HCT116 (cell line): ENCODE results near the gene RACGAP1. TPM values are rescaled to one million over a fixed set of nuclear protein-coding genes. Genes with fewer than 3 reads are reported as not detected.

Source experiments
- ATAC-seq: fragments of 200-7000 bp; cut with Tn5 transposase; 2 replicates; pipeline ENCODE4 v1.9.1; 2020; ENCODE audit warnings: mild to moderate bottlenecking, moderate library complexity
- BruUV-seq: library from RNA; stranded (reverse); fragments of 400-500 nt; replicated peaks from 2 replicates; lab custom pipeline; 2021; lab: Mats Ljungman, UMichigan
- CTCF ChIA-PET: fragments of 300-600 bp; sonication (Branson Sonifier 250); formaldehyde crosslinking; loops from one replicate; lab custom pipeline; 2021; ENCODE audit warnings: antibody characterized with exemption; lab: Charles Lee
- POLR2A ChIA-PET: fragments of 300-600, 350-600 bp; sonication (Branson Sonifier 250); formaldehyde crosslinking; loops from one replicate; lab custom pipeline; 2021; ENCODE audit warnings: antibody characterized with exemption; lab: Charles Lee
- RAD21 ChIA-PET, 2 experiments: fragments of 300-600 bp; sonication (Branson Sonifier 250); formaldehyde crosslinking; loops; one replicate each; lab custom pipeline; 2023; ENCODE audit warnings: low total read pairs in 2 of 2; ENCODE audit not compliant: uncharacterized antibody in 2 of 2, unreplicated experiment in 2 of 2, low non-redundant PET in 1 of 2; lab: Charles Lee
- DNase-seq: peaks from one replicate; pipeline ENCODE4 v3.0.0-alpha.2; 2010; ENCODE audit warnings: low read depth, low spot score
- H2AFZ ChIP-seq: fragments of 200-600 bp; shearing (Covaris generic), sonication (generic); 2 replicates; pipeline ENCODE4 v1.6.1; 2017; ENCODE audit warnings: low read depth, mixed run types, mixed read lengths, antibody characterized with exemption, low read length; ENCODE audit not compliant: poor library complexity, severe bottlenecking
- H3K27ac ChIP-seq: 2 replicates; pipeline ENCODE4 v1.5.1; 2012; ENCODE audit warnings: low read depth, low read length
- H3K27me3 ChIP-seq: fragments of 200-600 bp; sonication (generic); 2 replicates; pipeline ENCODE4 v1.6.1; 2016; ENCODE audit warnings: mixed run types, low read length, mixed read lengths; ENCODE audit not compliant: insufficient read depth
- H3K36me3 ChIP-seq, 2 experiments: fragments of 200-500 bp in 1 of 2; fragments of 200-600 bp in 1 of 2; sonication (Bioruptor generic) in 1 of 2; sonication (generic) in 1 of 2; 2 replicates each; pipeline versions ENCODE4 v1.5.1 to v1.6.1; 2014 to 2016; ENCODE audit warnings: low read length in 2 of 2, inconsistent platforms in 1 of 2, mixed read lengths in 1 of 2, mixed run types in 1 of 2; ENCODE audit not compliant: insufficient read depth in 2 of 2, control insufficient read depth in 1 of 2
- H3K4me1 ChIP-seq, 2 experiments: fragments of 200-600 bp in 1 of 2; sonication (generic) in 1 of 2; 2 replicates each; pipeline versions ENCODE4 v1.5.1 to v1.6.1; 2012 to 2017; ENCODE audit warnings: low read length in 2 of 2, inconsistent platforms in 1 of 2, mild to moderate bottlenecking in 1 of 2, mixed read lengths in 1 of 2, mixed run types in 1 of 2, moderate library complexity in 1 of 2; ENCODE audit not compliant: insufficient read depth in 2 of 2, control insufficient read depth in 1 of 2
- H3K4me2 ChIP-seq: fragments of 200-600 bp; sonication (generic); 2 replicates; pipeline ENCODE4 v1.6.1; 2017; ENCODE audit warnings: mixed run types, low read length, mixed read lengths
- H3K4me3 ChIP-seq, 2 experiments: fragments of 200-600 bp in 1 of 2; sonication (generic) in 1 of 2; replicated peaks in 1 of 2; 2 replicates each; pipeline ENCODE4 v1.5.1; 2011 to 2016; ENCODE audit warnings: low read length in 2 of 2, control low read depth in 1 of 2, low read depth in 1 of 2, mild to moderate bottlenecking in 1 of 2, mixed read lengths in 1 of 2, mixed run types in 1 of 2
- H3K79me2 ChIP-seq: fragments of 200-600 bp; sonication (generic); 2 replicates; pipeline ENCODE4 v1.6.1; 2017; ENCODE audit warnings: mild to moderate bottlenecking, mixed run types, low read length, moderate library complexity, mixed read lengths; ENCODE audit not compliant: insufficient read depth
- H3K9ac ChIP-seq: fragments of 200-600 bp; sonication (generic); 2 replicates; pipeline ENCODE4 v1.6.1; 2016; ENCODE audit warnings: low read length, mixed read lengths
- H3K9me2 ChIP-seq: fragments of 200-600 bp; sonication (generic), shearing (Covaris generic); 2 replicates; pipeline ENCODE4 v1.6.1; 2017; ENCODE audit warnings: mixed run types, mild to moderate bottlenecking, moderate library complexity; ENCODE audit not compliant: insufficient read depth
- H3K9me3 ChIP-seq, 2 experiments: fragments of 200-500 bp in 1 of 2; fragments of 200-600 bp in 1 of 2; sonication (Bioruptor generic) in 1 of 2; sonication (generic) in 1 of 2; 2 replicates each; pipeline ENCODE4 v1.6.1; 2014 to 2017; ENCODE audit warnings: low read length in 2 of 2, mixed read lengths in 2 of 2, inconsistent platforms in 1 of 2, low read depth in 1 of 2, mild to moderate bottlenecking in 1 of 2, mixed run types in 1 of 2, moderate library complexity in 1 of 2; ENCODE audit not compliant: control insufficient read depth in 1 of 2, insufficient read depth in 1 of 2
- H4K20me1 ChIP-seq: fragments of 200-600 bp; sonication (generic), shearing (Covaris generic); 2 replicates; pipeline ENCODE4 v1.6.1; 2017; ENCODE audit warnings: mixed run types, mild to moderate bottlenecking, moderate library complexity; ENCODE audit not compliant: insufficient read depth
- CBX3 ChIP-seq: IDR thresholded peaks from 2 replicates; pipeline ENCODE4 v1.6.1; 2012; ENCODE audit warnings: low read depth
- CTCF ChIP-seq, 3 experiments: fragments of 200-600 bp in 1 of 3; sonication (generic) in 1 of 3; IDR thresholded peaks in 2 of 3; conservative IDR thresholded peaks in 1 of 3; 2 replicates each; pipeline ENCODE4 v1.5.1; 2012 to 2017; ENCODE audit warnings: low read depth in 2 of 3, low read length in 2 of 3, antibody characterized with exemption in 1 of 3, borderline replicate concordance in 1 of 3, control low read depth in 1 of 3, mild to moderate bottlenecking in 1 of 3, mixed read lengths in 1 of 3, mixed run types in 1 of 3, moderate library complexity in 1 of 3; ENCODE audit not compliant: insufficient read depth in 1 of 3
- EGR1 ChIP-seq: IDR thresholded peaks from 2 replicates; pipeline ENCODE4 v1.6.1; 2012; ENCODE audit warnings: low read depth
- ELF1 ChIP-seq: IDR thresholded peaks from 2 replicates; pipeline ENCODE4 v1.6.1; 2012; ENCODE audit warnings: low read depth, borderline replicate concordance
- FOSL1 ChIP-seq: IDR thresholded peaks from 2 replicates; pipeline ENCODE4 v1.6.1; 2012; ENCODE audit warnings: low read depth
- JUND ChIP-seq: IDR thresholded peaks from 2 replicates; pipeline ENCODE4 v1.6.1; 2012
- MAX ChIP-seq: IDR thresholded peaks from 2 replicates; pipeline ENCODE4 v1.6.1; 2012
- POLR2AphosphoS5 ChIP-seq: IDR thresholded peaks from 2 replicates; pipeline ENCODE4 v1.6.1; 2011; ENCODE audit warnings: mild to moderate bottlenecking, low read depth, low read length, moderate library complexity
- RAD21 ChIP-seq: IDR thresholded peaks from 2 replicates; pipeline ENCODE4 v1.6.1; 2012; ENCODE audit warnings: low read depth, mild to moderate bottlenecking
- SIN3A ChIP-seq: IDR thresholded peaks from 2 replicates; pipeline ENCODE4 v1.6.1; 2012; ENCODE audit warnings: low read depth
- SP1 ChIP-seq: IDR thresholded peaks from 2 replicates; pipeline ENCODE4 v1.6.1; 2012; ENCODE audit warnings: low read depth
- ZFX ChIP-seq: fragments of 450-650 bp; IDR thresholded peaks from 2 replicates; pipeline ENCODE4 v1.6.1; 2017
- ZNF274 ChIP-seq: fragments of 200-500 bp; sonication (Bioruptor generic); IDR thresholded peaks from 2 replicates; pipeline ENCODE4 v1.6.1; 2014; ENCODE audit warnings: mild to moderate bottlenecking, low read depth, low read length, inconsistent platforms
- intact Hi-C: fragments of 100-400 bp; cut with micrococcal nuclease; formaldehyde crosslinking; loops from 2 replicates; pipeline ENCODE4 v1.10.0; 2022
- total RNA-seq: library from RNA; stranded (reverse); gene quantifications from one replicate; pipeline ENCODE4 v1.2.1, GENCODE V29; 2021; ENCODE audit not compliant: unreplicated experiment

RACGAP1 gene
- total RNA-seq, 1 experiment from 2014 or later = 147 TPM

GRCh38 chr12:50040657-50041056 is 15.4 kb upstream of the RACGAP1 start:
- intact Hi-C loops = no loop called here
- POLR2A ChIA-PET = no interaction called here

More at GRCh38 chr12:50040657-50041056, 15.4 kb upstream of the RACGAP1 start:
- TF ChIP-seq ELF1 = no peak
- no peak for TF ChIP-seq FOSL1
- no peak for TF ChIP-seq SIN3A
- TF ChIP-seq ZFX = no peak
- no peak for TF ChIP-seq CTCF (IDR thresholded peaks at IDR 0.05 in 2 of 3, conservative IDR thresholded peaks at IDR 0.05 in 1 of 3; ENCODE audit: borderline replicate concordance in 1 of 3, insufficient read depth in 1 of 3, low read depth in 2 of 3, low read length in 2 of 3)
- no peak for TF ChIP-seq CBX3
- TF ChIP-seq SP1 = no peak
- TF ChIP-seq EGR1 = no peak
- TF ChIP-seq POLR2AphosphoS5 = no peak
- no peak for TF ChIP-seq MAX
- no peak for TF ChIP-seq RAD21
- no peak for TF ChIP-seq ZNF274
- TF ChIP-seq JUND = no peak
- H3K9me2 ChIP-seq = no peaks in the 10 kb centered on the region
- H3K9me3 ChIP-seq = no peaks in the 10 kb centered on the region
- CTCF ChIA-PET = interaction anchor here (0.8 to 3.6 kb wide), 3 partner anchors 15 to 72 kb away, joined by 3 to 32 read pairs (median 30); no protein-coding TSS in a partner anchor
- DNase-seq (no peak), ATAC-seq (no peak)
- H3K4me2 ChIP-seq = no peak overlapping the region
- H3K27me3 ChIP-seq = no peaks in the 10 kb centered on the region
- H4K20me1 ChIP-seq = no peaks in the 10 kb centered on the region
- H3K4me1 ChIP-seq = peaks cover 0 to 9% of the 10 kb centered on the region in 2 experiments; a peak in 2 of 4 replicates
- no peak overlapping the region for H3K9ac ChIP-seq
- no peak overlapping the region for H2AFZ ChIP-seq
- no peaks in the 10 kb centered on the region for H3K36me3 ChIP-seq
- RAD21 ChIA-PET = no interaction called here
- H3K27ac ChIP-seq = no peak overlapping the region
- H3K79me2 ChIP-seq = no peaks in the 10 kb centered on the region
- H3K4me3 ChIP-seq = no peak overlapping the region
- BruUV-seq = no TSS peak
